HG03469 (cell line): Measurements from ENCODE around the gene YARS1.

Experiments
- ATAC-seq: cut with Tn5 transposase; IDR thresholded peaks from one replicate; pipeline ENCODE4 v1.9.1; 2021; ENCODE audit warnings: mild to moderate bottlenecking, moderate library complexity, moderate number of reproducible peaks; ENCODE audit not compliant: unreplicated experiment

The YARS1 gene

DNA sequence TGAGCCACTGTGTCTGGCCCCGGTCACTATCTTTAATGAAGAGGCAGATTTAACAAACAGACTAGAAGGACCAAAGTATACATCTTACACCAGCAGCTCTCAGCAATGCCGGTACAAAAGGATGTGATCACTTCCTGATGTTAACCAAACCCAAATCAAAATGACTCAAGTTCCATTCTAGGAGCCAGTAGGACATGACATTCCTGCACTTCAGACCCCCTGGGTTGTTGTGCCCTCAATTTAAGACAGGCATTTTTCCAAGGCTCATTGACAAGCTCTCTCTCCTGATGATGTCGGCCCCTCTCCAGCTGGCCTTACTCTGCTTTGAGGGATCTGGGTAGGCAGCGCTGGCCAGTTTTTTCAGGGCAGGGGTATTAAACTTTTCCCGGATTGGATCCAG is 35.1 kb downstream of the YARS1 start:
- no peak for ATAC-seq

GRCh38 chr1:32780628-32781234 is 36.4 kb downstream of the YARS1 start:
- no peak for ATAC-seq

DNA sequence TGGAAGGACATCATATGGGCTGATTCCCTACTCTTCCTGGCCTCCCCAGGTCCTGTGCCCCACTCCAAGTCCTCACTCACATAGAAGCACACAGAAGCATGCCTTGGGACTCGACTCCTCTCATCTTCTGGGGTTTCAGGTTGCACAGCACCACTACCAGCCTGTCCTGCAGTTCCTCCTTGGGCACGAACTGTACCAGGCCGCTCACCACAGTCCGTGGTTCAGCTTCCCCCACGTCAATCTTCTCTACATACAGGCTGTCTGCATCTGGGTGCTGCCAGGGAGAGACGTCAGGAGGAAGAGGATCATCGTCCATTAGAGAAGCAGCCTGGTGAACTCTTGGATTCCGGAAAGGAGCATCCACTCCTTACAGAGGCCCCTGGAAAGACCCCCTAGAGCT is 37.2 kb downstream of the YARS1 start:
- ATAC-seq = no peak

GRCh38 chr1:32779242-32779641 is 37.9 kb downstream of the YARS1 start:
- no peak for ATAC-seq

DNA sequence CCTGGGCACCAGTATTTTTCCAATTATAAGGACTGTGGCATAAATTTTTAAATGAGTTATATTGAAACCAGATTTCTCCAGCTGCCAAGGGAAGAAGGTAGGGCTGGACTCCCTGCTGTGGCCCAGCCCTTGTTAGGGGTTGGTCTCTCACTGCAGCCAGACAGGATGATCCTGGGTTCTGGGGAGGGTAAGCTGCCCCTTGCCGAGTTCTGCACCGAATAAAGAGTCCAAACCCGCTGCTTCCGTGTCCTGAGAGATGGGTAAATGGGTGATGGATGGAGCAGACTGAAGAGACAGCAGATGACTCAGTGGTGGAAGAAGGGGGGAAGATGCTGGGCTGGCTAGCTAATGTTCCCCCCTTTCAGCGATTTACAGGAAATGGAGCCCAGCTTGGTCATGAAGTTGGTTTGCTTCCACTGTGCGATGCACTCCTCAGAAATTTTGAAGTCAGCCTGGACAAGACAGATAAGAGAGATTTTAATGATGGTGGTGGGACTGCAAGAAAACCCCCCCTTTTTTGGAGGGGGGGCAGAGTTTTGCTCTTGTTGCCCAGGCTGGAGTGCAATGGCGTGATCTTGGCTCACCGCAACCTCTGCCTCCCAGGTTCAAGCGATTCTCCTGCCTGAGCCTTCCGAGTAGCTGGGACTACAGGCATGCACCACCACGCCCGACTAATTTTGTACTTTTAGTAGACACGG is 41.4 kb downstream of the YARS1 start:
- ATAC-seq = no peak

- ATAC-seq = no peak
Measured at GRCh38 chr1:32774950-32775634, 42.1 kb downstream of the YARS1 start.

DNA sequence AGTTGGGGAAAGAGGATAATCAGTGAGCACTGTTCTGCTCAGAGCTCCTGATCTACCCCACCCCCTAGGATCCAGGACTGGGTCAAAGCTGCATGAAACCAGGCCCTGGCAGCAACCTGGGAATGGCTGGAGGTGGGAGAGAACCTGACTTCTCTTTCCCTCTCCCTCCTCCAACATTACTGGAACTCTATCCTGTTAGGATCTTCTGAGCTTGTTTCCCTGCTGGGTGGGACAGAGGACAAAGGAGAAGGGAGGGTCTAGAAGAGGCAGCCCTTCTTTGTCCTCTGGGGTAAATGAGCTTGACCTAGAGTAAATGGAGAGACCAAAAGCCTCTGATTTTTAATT is 42.7 kb downstream of the YARS1 start:
- no peak for ATAC-seq

DNA sequence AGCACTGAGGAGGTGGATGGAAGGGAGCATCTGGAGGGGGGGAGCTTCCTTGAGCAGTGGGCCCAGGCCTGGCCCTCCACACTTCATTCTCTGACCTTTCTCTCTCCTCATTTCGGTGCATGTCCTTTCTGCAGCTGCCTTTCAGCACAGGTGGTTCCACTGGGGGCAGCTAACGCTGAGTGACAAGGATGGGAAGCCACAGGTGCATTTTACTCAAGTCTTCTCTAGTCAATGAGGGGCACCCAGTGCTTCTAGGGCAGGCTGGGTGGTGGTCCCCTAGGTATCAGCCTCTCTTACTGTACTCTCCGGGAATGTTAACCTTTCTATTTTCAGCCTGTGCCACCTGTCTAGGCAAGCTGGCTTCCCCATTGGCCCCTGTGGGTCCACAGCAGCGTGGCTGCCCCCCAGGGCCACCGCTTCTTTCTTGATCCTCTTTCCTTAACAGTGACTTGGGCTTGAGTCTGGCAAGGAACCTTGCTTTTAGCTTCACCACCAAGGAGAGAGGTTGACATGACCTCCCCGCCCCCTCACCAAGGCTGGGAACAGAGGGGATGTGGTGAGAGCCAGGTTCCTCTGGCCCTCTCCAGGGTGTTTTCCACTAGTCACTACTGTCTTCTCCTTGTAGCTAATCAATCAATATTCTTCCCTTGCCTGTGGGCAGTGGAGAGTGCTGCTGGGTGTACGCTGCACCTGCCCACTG is 43.2 kb downstream of the YARS1 start:
- ATAC-seq = no peak

GRCh38 chr1:32773018-32773763 is 44.0 kb downstream of the YARS1 start:
- ATAC-seq = no peak

DNA sequence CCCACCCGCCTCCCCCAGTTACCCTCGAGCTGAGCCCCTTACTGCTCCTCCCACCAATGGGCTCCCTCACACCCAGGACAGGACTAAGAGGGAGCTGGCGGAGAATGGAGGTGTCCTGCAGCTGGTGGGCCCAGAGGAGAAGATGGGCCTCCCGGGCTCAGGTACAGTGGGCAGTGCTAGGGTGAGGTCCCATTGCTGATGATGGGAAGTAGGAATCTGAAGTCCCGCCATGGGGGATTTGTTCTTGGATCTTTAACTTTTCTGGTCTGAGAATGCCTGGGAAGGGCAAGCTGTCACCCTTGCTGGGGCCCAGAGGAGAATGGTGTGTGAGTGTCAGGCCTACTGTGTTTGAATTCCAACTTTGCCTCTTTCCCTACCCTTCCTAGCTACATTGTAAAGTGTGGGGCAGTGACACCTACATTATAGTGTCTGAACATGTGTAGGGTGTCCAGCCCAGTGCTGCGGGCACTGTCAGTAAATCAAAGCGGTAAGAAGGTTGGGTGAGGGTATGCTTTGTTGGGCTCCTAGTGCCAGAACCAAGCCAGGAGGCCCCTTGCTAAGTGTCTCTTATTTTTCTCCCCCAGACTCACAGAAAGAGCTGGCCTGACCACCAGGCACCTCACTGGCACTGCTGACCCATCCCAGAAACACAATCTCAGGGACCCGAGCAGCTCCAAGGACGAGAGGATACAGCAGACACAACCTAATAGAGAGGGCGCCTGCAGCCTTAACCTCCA is 44.7 kb downstream of the YARS1 start:
- no peak for ATAC-seq

GRCh38 chr1:32771561-32772280 is 45.4 kb downstream of the YARS1 start:
- ATAC-seq = no peak

- no peak for ATAC-seq
Measured at GRCh38 chr1:32770741-32771548, 46.2 kb downstream of the YARS1 start.

GRCh38 chr1:32770221-32770731 is 46.9 kb downstream of the YARS1 start:
- no peak for ATAC-seq

- no peak for ATAC-seq
Measured at GRCh38 chr1:32769524-32770220, 47.5 kb downstream of the YARS1 start.

- ATAC-seq = no peak
Measured at GRCh38 chr1:32768110-32768850, 48.9 kb downstream of the YARS1 start.

DNA sequence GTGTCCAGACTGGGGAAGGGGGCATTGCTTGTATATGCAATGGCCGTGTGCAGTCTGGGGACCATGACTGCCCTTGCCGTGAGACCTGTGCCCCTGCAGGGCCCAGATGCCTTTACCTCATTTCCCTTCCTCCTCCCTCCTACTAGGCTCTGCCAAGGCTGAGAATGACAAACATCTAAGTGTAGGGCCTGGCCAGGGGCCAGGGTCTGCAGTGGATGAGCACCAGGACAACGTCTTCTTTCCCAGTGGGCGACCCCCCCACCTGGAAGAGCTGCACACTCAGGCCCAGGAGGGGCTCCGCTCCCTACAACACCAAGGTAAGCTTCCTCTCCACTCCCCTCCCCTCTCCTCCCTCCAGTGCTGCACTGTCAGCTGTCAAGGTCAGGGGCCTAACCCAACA is 49.5 kb downstream of the YARS1 start:
- ATAC-seq = no peak

- no peak for ATAC-seq
Measured at GRCh38 chr1:32767156-32767555, 50.0 kb downstream of the YARS1 start.
